Muscle of leg (tissue), 11 donors: ENCODE results near the gene DNAAF3. TPM values are rescaled to one million over a fixed set of nuclear protein-coding genes. Genes with fewer than 3 reads are reported as not detected.
A peak's percentile ranks its signal among the peaks of the same experiment; 100 is the strongest.
"Not testable (repeated sequence)": the region's sequence is repeated elsewhere in the genome, so short reads cannot be mapped to it uniquely, and the experiment has no call there.

Experiments
- DNase-seq: peaks from one replicate; pipeline ENCODE4 v3.0.0; 2013
- H3K27ac ChIP-seq: one replicate; pipeline ENCODE4 v1.5.1; 2013; ENCODE audit warnings: mild to moderate bottlenecking, low read length, control low read depth
- H3K27me3 ChIP-seq: one replicate; pipeline ENCODE4 v1.6.1; 2013; ENCODE audit warnings: low read length; ENCODE audit not compliant: control insufficient read depth, insufficient read depth
- H3K36me3 ChIP-seq: one replicate; pipeline ENCODE4 v1.6.1; 2013; ENCODE audit warnings: low read length; ENCODE audit not compliant: control insufficient read depth, insufficient read depth
- H3K4me1 ChIP-seq: one replicate; pipeline ENCODE4 v1.6.1; 2013; ENCODE audit warnings: low read length; ENCODE audit not compliant: control insufficient read depth, insufficient read depth
- H3K4me3 ChIP-seq: one replicate; pipeline ENCODE4 v1.5.1; 2013; ENCODE audit warnings: low read length, control low read depth
- H3K9me3 ChIP-seq: replicated peaks from 2 replicates; pipeline ENCODE4 v1.6.1; 2013; ENCODE audit warnings: low read depth, low read length; ENCODE audit not compliant: control insufficient read depth
- WGBS: methylation state at CpG from one replicate; pipeline ENCODE4 v1.1.5; 2013; ENCODE audit warnings: missing lambda C conversion rate; ENCODE audit not compliant: insufficient coverage; 5-methylcytosine and 5-hydroxymethylcytosine counted together
- polyA plus RNA-seq, 8 donors: library from polyadenylated mRNA; unstranded; fragments of 120-200 nt; gene quantifications; one replicate each; pipeline versions ENCODE4 v1.2.1 to v1.2.3, GENCODE V29; 2013; ENCODE audit warnings: inconsistent platforms in 1 of 8, low replicate concordance in 1 of 8; ENCODE audit not compliant: insufficient read length in 8 of 8, insufficient read depth in 1 of 8
- total RNA-seq: library from RNA; stranded (reverse); fragments of 120-200 nt; gene quantifications from one replicate; pipeline ENCODE4 v1.2.4, GENCODE V29; 2013

Gene DNAAF3
- total and polyA plus RNA-seq, 9 donors: 0.13 to 1.1 (median 0.31) TPM

DNA sequence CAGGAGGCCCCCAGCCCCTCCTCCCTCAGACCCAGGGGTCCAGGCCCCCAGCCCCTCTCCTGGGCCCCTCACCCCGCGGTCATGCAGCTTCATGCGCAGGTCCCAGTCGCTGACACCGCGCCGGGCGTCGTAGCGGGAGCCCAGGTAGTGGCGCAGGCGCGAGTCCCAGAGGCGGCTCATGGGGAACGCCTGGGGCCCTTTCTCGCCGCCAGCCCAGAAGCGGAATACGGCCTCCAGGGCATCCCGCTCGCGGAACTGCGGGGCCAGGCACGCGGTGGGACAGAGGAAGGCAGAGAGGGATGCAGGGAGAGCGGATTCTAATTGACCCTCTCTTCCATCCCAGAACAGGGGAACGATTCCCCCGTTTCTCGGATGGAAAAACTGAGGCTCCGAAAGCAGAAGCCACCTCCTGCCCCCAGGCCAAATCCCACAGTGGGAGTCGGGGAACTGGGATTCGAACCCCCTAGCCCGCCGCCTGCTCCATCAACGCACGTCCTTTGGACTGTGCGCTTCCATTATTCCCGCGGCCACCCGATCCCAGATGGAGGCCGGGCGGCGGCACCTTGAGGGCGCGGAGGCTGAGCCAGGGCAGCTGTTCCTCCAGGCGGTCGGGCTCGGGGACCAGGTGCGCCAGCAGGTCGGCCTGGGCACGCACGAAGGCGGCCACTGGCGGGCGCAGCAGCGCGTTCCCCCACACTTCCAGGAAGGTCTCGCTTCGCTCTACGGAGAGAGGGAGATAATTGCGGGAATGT lies 4.7 kb downstream of the DNAAF3 start:
- Histone ChIP-seq H3K27me3 (peaks cover 73% of the 10 kb centered on the region), H3K27ac (no peak overlapping the region), H3K36me3 (no peaks in the 10 kb centered on the region), H3K4me3 (no peak overlapping the region), H3K9me3 (no peaks in the 10 kb centered on the region), H3K4me1 (peaks cover 21% of the 10 kb centered on the region)
- WGBS: 22% methylated on average over 40 of the region's 61 CpGs
- DNase-seq: no peak

DNA sequence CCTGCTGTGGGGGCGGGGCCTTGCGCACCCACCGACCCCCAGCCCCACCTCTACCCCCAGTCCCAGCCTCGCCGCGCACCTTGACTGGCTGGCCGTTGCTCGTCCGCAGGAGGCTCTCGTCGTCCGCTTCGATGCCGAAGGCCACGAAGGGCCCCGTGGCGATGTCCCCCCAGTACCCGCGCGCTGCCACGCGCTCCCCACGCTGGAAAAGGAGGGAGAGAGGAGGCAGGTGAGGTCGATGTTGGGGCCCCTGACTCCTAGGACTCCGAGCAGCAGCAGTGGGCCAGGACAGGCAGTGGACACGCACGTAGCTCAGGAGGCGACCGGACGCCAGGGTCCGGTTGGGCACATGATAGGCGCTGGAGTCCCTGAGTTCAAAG lies 5.4 kb downstream of the DNAAF3 start:
- no peak for DNase-seq
- Histone ChIP-seq H3K27ac (no peak overlapping the region), H3K27me3 (peaks cover 73% of the 10 kb centered on the region), H3K4me1 (peaks cover 25% of the 10 kb centered on the region), H3K36me3 (no peaks in the 10 kb centered on the region), H3K9me3 (no peaks in the 10 kb centered on the region), H3K4me3 (no peak overlapping the region)
- 6% methylated on average over 32 of the region's 32 CpGs for WGBS

- no peak overlapping the region for H3K27ac ChIP-seq
- peaks cover 70% of the 10 kb centered on the region for H3K27me3 ChIP-seq
- no peaks in the 10 kb centered on the region for H3K9me3 ChIP-seq
- DNase-seq: peak; percentile 78
- peaks cover 23% of the 10 kb centered on the region for H3K4me1 ChIP-seq
- 3% methylated on average over 32 of the region's 33 CpGs for WGBS
- H3K4me3 ChIP-seq: no peak overlapping the region
- no peaks in the 10 kb centered on the region for H3K36me3 ChIP-seq
Measured at GRCh38 chr19:55160128-55160985, 6.1 kb downstream of the DNAAF3 start.

GRCh38 chr19:55158848-55159749 lies 7.3 kb downstream of the DNAAF3 start:
- Histone ChIP-seq H3K4me3 (no peak overlapping the region), H3K36me3 (no peaks in the 10 kb centered on the region), H3K4me1 (peaks cover 23% of the 10 kb centered on the region), H3K27ac (no peak overlapping the region), H3K27me3 (peaks cover 62% of the 10 kb centered on the region), H3K9me3 (no peaks in the 10 kb centered on the region)
- no peak for DNase-seq
- 54% methylated on average over 14 of the region's 18 CpGs for WGBS

GRCh38 chr19:55158423-55158822 lies 8.0 kb downstream of the DNAAF3 start:
- H3K4me1 ChIP-seq: peaks cover 23% of the 10 kb centered on the region
- 46% methylated on average over 4 of the region's 4 CpGs for WGBS
- H3K9me3 ChIP-seq: no peaks in the 10 kb centered on the region
- no peak overlapping the region for H3K27ac ChIP-seq
- H3K27me3 ChIP-seq: peaks cover 62% of the 10 kb centered on the region
- no peaks in the 10 kb centered on the region for H3K36me3 ChIP-seq
- no peak for DNase-seq
- H3K4me3 ChIP-seq: no peak overlapping the region

- H3K4me1 ChIP-seq: peaks cover 23% of the 10 kb centered on the region
- no peaks in the 10 kb centered on the region for H3K36me3 ChIP-seq
- no peak within 1 kb of the TSS for H3K27ac ChIP-seq
- no peak for DNase-seq
- no peak within 1 kb of the TSS for H3K4me3 ChIP-seq
- H3K27me3 ChIP-seq: peaks cover 53% of the 10 kb centered on the region
- WGBS: 41% methylated on average over 13 of the region's 39 CpGs
- no peaks in the 10 kb centered on the region for H3K9me3 ChIP-seq
Measured at GRCh38 chr19:55157064-55157908, 9.1 kb downstream of the DNAAF3 start, which contains the start of gene TNNI3. Gene TNNI3 (minus strand): TSS chr19:55157732. CDS start chr19:55157589, 143 bp downstream.

DNA sequence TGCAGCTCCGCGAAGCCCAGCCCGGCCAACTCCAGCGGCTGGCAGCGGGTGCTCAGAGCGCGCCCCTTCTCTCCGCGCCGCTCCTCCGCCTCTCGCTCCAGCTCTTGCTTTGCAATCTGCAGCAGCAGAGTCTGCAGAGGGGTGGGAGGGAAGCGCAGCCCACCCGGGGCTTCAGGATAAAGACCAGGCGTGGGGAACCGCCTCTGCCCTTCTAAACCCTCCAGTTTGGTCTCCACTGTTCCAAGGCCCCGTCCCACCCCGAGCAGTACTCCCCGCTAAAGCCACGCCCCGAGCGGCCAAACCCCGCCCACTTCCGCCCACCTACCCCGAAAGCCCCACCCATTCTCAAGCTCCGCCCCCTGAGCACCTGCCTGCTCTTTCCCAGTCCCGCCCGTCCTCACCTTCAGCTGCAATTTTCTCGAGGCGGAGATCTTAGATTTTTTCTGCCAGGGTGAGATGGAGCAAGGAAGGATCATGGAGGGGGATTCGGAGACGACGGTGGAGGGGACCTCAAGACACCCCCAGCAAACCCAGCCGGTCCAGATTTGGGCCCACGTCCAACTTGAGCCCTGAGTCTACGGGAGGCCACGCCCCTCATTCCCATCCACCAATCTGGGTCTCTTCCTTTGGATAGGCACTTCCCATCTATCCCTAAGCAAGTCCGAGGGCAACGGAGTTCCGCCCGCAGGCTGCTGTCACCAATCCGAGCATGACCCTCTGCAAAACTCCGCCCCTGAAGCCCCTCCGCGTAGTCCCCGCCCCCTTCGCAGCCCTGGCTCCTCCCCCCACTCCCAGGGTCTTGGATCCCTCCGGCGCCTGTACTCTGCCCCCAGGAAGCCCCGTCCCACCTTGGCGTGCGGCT lies 10.0 kb downstream of the DNAAF3 start:
- H3K4me1 ChIP-seq: peaks cover 23% of the 10 kb centered on the region
- no peaks in the 10 kb centered on the region for H3K9me3 ChIP-seq
- H3K27me3 ChIP-seq: peaks cover 45% of the 10 kb centered on the region
- WGBS: under 1% methylated on average over 36 of the region's 52 CpGs
- no peak for DNase-seq
- H3K4me3 ChIP-seq: no peak overlapping the region
- H3K36me3 ChIP-seq: no peaks in the 10 kb centered on the region
- H3K27ac ChIP-seq: no peak overlapping the region

DNA sequence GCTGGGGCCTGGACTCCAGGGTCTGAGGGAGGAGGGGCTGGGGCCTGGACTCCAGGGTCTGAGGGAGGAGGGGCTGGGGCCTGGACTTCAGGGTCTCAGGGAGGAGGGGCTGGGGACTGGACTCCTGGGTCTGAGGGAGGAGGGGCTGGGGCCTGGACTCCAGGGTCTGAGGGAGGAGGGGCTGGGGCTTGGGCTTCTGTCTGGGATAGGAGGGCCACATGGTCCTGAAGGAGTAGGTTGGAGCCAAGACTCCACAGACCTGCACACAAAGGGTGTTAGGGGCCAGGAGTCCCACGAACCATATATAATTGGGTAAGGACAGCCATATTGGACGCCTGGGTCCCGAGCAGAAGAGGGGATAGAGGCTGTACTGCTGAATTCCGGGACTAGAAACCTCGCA lies 10.6 kb downstream of the DNAAF3 start:
- 2% methylated on average over 5 of the region's 5 CpGs for WGBS
- not testable (repeated sequence) for H3K4me3 ChIP-seq, H3K27ac ChIP-seq, H3K9me3 ChIP-seq, DNase-seq, H3K36me3 ChIP-seq
- peaks cover 38% of the 10 kb centered on the region for H3K27me3 ChIP-seq
- H3K4me1 ChIP-seq: peaks cover 23% of the 10 kb centered on the region
